Activated CD8-positive, alpha-beta memory T cell treated with anti-CD3 and anti-CD28 coated beads for 36 hours (primary cell): ENCODE data around the gene SHC4. TPM values are rescaled to one million over a fixed set of nuclear protein-coding genes. Genes with fewer than 3 reads are reported as not detected.

ENCODE experiments used
- CTCF ChIA-PET: fragments of 350-600 bp; sonication (Branson Sonifier 250); formaldehyde crosslinking; loops from one replicate; lab custom pipeline; 2021; ENCODE audit warnings: antibody characterized with exemption; lab: Charles Lee
- POLR2A ChIA-PET: fragments of 350-600 bp; sonication (Branson Sonifier 250); formaldehyde crosslinking; loops from one replicate; lab custom pipeline; 2021; ENCODE audit warnings: antibody characterized with exemption; lab: Charles Lee
- total RNA-seq, 2 experiments: library from RNA; stranded (reverse); gene quantifications; one replicate each; pipeline ENCODE4 v1.2.3, GENCODE V29; 2021

The SHC4 gene
- total RNA-seq, 2 experiments from 2014 or later: 10.7 to 11.6 TPM

GRCh38 chr15:48896869-48897814, 66.6 kb downstream of the SHC4 start:
- POLR2A ChIA-PET: no interaction called here
- CTCF ChIA-PET: no interaction called here

- ChIA-PET CTCF (no interaction called here), POLR2A (no interaction called here)
Observed at GRCh38 chr15:48893311-48893710, 70.4 kb downstream of the SHC4 start.

- ChIA-PET POLR2A (no interaction called here), CTCF (no interaction called here)
Observed at GRCh38 chr15:48891232-48891765, 72.4 kb downstream of the SHC4 start.

GRCh38 chr15:48890375-48890972, 73.2 kb downstream of the SHC4 start:
- ChIA-PET CTCF (no interaction called here), POLR2A (no interaction called here)

DNA sequence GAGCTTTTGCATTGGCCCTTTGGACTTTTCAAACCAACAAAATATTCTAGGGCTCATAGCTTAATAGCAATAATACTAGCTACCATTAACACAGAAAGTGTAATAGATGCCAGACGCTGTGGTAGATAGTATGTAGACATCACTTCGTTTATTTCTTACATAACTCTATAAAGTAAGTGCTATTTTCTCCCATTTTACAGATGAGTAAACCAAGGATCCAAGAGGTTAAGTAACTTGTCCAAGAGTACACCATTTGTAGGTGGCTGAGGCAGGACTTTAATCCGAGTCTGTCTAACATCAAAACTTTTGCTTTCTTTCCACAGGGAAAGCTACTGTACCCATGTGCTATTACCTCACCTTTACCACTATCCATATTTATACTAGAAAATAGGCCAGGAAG, 73.8 kb downstream of the SHC4 start:
- CTCF ChIA-PET: no interaction called here
- POLR2A ChIA-PET: no interaction called here

DNA sequence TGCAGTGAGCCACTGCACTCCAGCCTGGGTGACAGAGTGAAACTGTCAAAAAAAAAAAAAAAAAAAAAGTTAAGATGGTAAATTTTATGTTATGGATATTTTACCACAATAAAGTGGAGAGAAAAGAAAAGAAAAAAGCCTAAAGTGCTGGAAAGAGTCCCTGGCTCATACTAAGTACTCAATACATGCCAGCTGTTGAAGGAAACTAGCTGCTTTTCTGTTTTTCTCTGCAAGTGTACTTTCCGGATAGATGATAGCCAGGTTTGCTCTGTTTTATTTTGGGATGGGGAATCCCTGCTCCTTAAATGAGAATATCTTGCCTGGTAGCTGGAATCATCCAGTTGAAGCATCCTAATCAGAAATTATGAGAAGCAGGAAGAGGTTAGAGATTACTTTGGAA, 74.9 kb downstream of the SHC4 start:
- CTCF ChIA-PET: no interaction called here
- POLR2A ChIA-PET: no interaction called here

DNA sequence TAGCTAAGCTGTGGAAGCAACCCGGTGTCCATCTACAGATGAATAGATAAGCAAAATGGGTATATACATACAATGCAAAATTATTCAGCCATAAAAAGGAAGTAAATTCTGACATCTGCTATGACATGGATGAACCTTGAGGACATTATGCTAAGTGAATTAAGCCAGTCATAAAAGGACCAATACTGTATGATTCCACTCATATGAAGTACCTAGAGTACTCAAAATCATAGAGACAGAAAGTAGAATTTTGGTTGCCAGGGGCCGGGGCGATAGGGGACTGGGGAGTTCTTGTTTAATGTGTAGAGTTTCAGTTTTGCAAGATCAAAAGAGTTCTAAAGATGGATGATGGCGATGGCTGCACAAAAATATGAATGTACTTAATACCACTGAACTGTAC, 75.5 kb downstream of the SHC4 start:
- POLR2A ChIA-PET: no interaction called here
- CTCF ChIA-PET: no interaction called here

DNA sequence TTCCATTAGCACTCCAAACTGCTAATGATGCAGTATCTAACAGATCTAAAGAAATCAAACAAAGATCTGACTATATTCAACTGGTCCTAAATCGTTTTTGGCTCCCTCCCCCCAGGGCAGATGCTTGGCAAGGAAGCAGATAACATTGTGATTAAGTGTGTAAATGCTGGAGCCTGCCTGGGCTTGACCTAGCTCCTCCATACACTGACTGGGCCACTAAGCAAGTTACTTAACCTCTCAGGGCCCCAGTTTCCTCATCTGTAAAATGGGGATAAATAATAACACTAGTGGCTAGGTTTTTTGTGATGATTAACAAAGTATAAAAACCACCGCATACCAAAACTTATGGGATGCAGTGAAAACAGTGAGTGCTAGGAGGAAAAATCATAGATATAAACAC, 76.6 kb downstream of the SHC4 start:
- ChIA-PET POLR2A (no interaction called here), CTCF (no interaction called here)

DNA sequence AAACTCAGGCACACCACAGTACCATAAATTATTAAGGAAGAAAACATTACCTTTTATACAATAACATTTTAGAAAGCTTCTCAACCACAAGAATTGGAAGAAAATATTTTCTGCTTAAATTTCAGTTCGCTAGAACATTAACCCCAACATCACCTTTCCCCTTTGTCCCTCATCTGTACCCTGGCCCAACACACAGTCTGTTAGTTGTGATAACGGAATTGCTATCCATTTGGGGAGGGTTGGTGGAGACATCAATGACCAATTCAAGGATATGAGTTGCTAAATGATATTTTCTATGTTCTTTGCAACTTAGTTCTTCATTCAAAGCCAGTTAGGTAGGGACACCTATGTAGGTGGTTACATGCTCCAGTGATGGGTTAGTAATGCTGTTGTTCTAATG, 80.0 kb downstream of the SHC4 start:
- POLR2A ChIA-PET: no interaction called here
- CTCF ChIA-PET: no interaction called here

- CTCF ChIA-PET: interaction anchor here (1.1 kb wide), 1 partner anchor 18 kb away, joined by 3 read pairs; no protein-coding TSS in a partner anchor
- POLR2A ChIA-PET: no interaction called here
Observed at GRCh38 chr15:48880070-48880634, 83.6 kb downstream of the SHC4 start.

DNA sequence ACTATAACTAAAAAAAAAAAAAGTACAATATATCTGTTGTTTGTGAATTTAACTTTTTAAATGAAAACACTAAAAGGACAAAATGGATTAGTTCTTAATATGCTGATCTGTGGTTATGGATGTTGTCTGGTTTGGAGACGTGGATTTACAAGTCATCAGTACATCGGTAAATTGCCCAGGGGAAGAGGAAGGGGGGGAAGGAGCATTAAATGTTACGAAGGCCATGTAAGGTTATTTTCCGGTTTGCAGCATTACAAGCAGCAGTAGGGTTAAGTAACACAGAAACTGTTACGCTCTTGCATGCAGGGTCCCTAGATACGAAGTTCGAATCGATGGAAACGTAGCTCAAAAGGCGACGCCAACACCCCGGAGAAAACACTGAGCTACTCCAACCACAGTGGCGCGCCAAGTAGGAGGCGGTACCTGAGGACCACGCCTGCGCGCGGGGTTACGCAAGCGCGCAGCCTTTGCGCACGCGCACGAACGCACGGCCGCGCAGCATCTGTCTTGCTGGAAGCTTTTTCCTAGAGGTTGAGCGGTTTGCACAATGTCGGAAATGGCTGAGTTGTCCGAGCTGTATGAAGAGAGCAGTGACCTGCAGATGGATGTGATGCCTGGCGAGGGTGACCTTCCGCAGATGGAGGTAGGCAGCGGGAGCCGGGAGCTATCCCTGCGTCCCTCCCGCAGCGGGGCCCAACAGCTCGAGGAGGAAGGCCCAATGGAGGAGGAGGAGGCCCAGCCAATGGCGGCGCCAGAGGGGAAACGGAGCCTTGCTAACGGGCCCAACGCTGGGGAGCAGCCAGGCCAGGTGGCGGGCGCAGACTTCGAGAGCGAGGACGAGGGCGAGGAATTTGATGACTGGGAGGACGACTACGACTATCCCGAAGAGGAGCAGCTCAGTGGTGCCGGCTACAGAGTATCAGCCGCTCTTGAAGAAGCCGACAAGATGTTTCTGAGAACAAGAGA, 85.8 kb downstream of the SHC4 start, which contains the start of gene EID1:
Gene EID1, plus strand, starts transcription at position 505 of the 966 bp plus-strand sequence. Its CDS starts 43 bp downstream, at position 548.
- ChIA-PET POLR2A (interaction anchor here (0.6 to 1.2 kb wide), 8 partner anchors 28 to 292 kb away, joined by 3 to 5 read pairs (median 3); partner anchors contain the start of genes CEP152 and GALK2), CTCF (interaction anchor here (0.9 kb wide), 1 partner anchor 50 kb away, joined by 3 read pairs; no protein-coding TSS in a partner anchor)

GRCh38 chr15:48876057-48876456, 87.7 kb downstream of the SHC4 start:
- CTCF ChIA-PET: interaction anchor here (2.5 kb wide), 1 partner anchor 14 kb away, joined by 6 read pairs; no protein-coding TSS in a partner anchor
- POLR2A ChIA-PET: no interaction called here

- ChIA-PET CTCF (interaction anchor here (1.1 to 2.5 kb wide), 2 partner anchors 13 to 100 kb away, joined by 4 to 6 read pairs; no protein-coding TSS in a partner anchor), POLR2A (no interaction called here)
Observed at GRCh38 chr15:48875241-48875960, 88.3 kb downstream of the SHC4 start.

DNA sequence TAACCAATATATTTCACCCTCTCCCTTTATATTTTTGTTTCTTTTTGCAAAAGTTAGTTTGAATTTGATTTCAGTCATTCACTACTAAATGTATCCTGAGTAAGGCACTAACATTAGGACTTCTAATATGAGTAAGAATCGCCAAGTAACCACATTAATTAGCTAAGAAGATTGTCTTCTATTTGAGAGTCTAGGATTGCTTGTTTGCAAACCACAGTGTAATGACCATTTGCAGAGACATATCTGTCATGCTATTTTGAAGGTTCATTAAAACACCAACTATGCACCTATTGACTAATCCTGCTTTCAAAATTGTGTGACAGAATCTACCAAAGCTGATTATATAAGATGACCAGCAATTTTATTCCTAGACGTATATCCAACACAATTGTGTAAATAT, 91.1 kb downstream of the SHC4 start:
- CTCF ChIA-PET: interaction anchor here (1.4 kb wide), 1 partner anchor 10 kb away, joined by 5 read pairs; no protein-coding TSS in a partner anchor
- POLR2A ChIA-PET: no interaction called here

DNA sequence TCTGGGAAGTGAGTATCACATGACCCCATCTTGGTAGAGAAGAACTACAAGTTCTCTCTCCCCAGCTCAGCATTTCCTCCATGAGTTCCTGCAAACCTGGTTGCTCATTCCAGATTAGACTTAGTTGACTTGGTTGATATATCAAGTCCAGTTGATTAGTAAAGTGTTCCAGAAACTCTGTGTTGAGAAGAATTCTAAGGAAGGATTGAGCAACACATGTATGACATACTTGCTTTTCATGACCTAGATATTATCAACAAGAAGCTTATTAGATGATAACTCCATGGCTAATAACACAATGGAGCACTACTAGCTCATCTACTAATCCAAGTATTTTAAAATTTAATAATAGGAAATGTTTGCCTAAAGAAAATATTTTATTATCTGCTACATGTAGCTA, 92.2 kb downstream of the SHC4 start:
- CTCF ChIA-PET: interaction anchor here (1.1 to 1.4 kb wide), 2 partner anchors 9 to 105 kb away, joined by 3 to 5 read pairs; no protein-coding TSS in a partner anchor
- POLR2A ChIA-PET: no interaction called here

DNA sequence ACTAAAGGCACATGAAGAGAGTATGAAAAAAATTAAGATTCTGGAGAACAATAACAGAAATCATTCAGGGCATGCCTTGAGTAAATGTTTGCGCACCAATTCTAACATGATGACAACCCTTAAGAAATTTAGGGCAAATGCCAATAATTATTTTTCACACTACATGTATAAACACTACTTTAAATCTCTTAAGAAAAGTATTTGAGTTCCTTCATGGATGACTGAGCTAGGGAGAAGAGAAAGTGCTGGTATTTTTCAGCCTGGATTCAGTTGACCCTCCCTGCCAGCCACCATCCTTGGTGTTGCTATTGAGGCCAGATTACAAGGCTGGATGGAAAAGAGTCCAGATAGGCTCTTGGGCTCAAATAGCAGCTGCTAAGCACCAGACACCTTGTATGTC, 93.8 kb downstream of the SHC4 start:
- ChIA-PET POLR2A (no interaction called here), CTCF (interaction anchor here (0.7 kb wide), 1 partner anchor 43 kb away, joined by 3 read pairs; no protein-coding TSS in a partner anchor)

DNA sequence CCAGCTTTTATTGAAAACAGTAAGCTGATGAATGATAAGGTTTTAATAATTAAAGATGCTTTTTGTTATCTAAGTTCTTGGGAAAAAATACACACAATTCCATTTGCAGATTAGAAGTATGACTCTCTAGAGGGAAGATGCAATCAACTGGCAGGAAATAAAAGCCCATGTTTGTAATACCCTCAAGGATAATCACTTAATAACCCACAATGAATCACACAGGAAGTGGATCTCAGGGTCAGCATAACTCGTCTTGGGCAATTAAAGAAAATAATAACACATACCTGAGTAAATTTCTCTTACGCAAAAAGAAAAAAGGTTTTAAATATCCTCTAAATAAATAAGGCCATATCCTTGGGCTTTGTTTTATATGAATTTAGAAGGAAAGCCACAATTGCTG, 95.2 kb downstream of the SHC4 start:
- POLR2A ChIA-PET: no interaction called here

GRCh38 chr15:48868023-48868422, 95.7 kb downstream of the SHC4 start:
- CTCF ChIA-PET: no interaction called here
- POLR2A ChIA-PET: no interaction called here

More for the DNA sequence above, 95.2 kb downstream of the SHC4 start:
- CTCF ChIA-PET: no interaction called here
